Activated T-helper 1 cell treated with anti-CD3 and anti-CD28 coated beads, Interleukin-12 subunit alpha, Interleukin-12 subunit beta, Interleukin-2, Interleukin-4 antibody, amounts not matched to agents 30 ng/mL and 10 ng/mL and 1 ng/mL, durations not matched to agents 14 hours and 24 hours and 36 hours (primary cell): Measurements from ENCODE around the gene FAHD1. TPM values are rescaled to one million over a fixed set of nuclear protein-coding genes. Genes with fewer than 3 reads are reported as not detected.

ENCODE experiments used
- DNase-seq: peaks from one replicate; pipeline ENCODE4 v3.0.0; 2021; ENCODE audit warnings: low spot score
- H3K27ac Mint-ChIP-seq: one replicate; pipeline ENCODE4 v1.8.0; 2021; ENCODE audit warnings: mild to moderate bottlenecking, mixed read lengths
- H3K27me3 Mint-ChIP-seq: one replicate; pipeline ENCODE4 v1.8.0; 2022; ENCODE audit warnings: mild to moderate bottlenecking, moderate library complexity, mixed read lengths; ENCODE audit not compliant: insufficient read depth
- H3K36me3 Mint-ChIP-seq: one replicate; pipeline ENCODE4 v1.8.0; 2021; ENCODE audit warnings: low read depth, mixed read lengths
- H3K4me1 Mint-ChIP-seq: one replicate; pipeline ENCODE4 v1.8.0; 2021; ENCODE audit warnings: low read depth, mixed read lengths
- H3K4me3 Mint-ChIP-seq: one replicate; pipeline ENCODE4 v1.8.0; 2021; ENCODE audit warnings: mild to moderate bottlenecking, moderate library complexity, mixed read lengths
- H3K9me3 Mint-ChIP-seq: one replicate; pipeline ENCODE4 v1.8.0; 2021; ENCODE audit warnings: mixed read lengths
- intact Hi-C: fragments of 100-400 bp; cut with micrococcal nuclease; formaldehyde crosslinking; loops from one replicate; pipeline ENCODE4 v1.15.1; 2024
- total RNA-seq: library from RNA; stranded (reverse); gene quantifications from 2 replicates; pipeline ENCODE4 v1.2.3, GENCODE V29; 2022

Gene FAHD1
- total RNA-seq, 1 donor from 2014 or later, result 19.4 TPM

DNA sequence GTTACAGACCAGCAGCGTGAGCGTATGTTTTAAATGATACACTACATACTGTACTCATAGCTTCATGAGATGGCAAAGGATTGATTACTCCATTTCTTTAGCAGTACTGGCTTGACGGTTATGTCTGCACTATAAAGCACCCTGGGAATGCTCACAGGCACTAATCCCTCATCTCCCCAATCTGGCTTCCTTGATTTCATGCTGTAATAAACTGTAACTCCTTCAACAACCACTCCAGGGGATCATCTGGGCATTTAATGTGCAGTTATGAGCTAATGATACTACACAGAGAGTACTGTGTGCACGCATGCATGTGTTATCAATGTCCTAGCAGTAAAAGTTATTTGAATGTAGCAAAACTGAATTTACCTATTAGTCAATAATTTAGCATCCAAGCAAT, 24.8 kb downstream of the FAHD1 start:
- Mint-ChIP-seq H3K27me3 (peaks cover 3% of the 10 kb centered on the region), H3K36me3 (no peaks in the 10 kb centered on the region), H3K4me3 (no peak overlapping the region), H3K27ac (no peak overlapping the region), H3K4me1 (peaks cover 14% of the 10 kb centered on the region), H3K9me3 (no peaks in the 10 kb centered on the region)
- DNase-seq, result no peak
- intact Hi-C loops, result no loop called here

DNA sequence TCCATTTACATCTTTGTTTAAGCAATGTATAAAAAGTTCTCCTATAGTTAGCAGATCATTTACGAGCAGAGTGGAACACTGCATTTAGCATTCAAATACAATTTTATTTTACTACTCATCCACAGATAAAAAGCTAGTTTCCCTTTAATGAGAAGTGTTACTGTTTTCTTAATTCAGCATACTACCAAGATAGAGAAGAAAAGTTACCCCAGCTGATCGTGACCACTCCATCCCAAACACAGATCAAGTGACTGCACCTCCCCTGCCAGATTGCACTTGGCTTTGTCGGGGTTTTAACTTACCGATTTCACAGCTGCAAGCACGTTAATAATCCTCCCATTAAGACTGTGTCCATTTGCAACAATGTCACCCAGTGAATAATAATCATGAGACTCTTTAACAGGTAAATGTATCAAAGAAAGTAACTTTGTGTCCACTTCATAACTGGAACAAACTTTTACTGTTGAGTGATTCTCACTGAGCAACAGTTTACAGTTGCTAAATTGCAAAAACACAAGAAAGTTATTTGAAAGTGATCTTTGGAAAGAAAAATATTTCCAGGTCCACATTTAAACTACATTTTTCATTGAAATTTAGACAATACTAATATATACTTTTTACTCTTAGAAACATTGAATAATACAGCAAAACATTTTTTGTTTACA, 30.6 kb downstream of the FAHD1 start:
- Mint-ChIP-seq H3K27ac (no peak overlapping the region), H3K4me1 (peaks cover 20% of the 10 kb centered on the region), H3K36me3 (no peaks in the 10 kb centered on the region), H3K4me3 (no peak overlapping the region), H3K9me3 (no peaks in the 10 kb centered on the region), H3K27me3 (peaks cover 34% of the 10 kb centered on the region)
- intact Hi-C loops, result no loop called here
- DNase-seq, result no peak

DNA sequence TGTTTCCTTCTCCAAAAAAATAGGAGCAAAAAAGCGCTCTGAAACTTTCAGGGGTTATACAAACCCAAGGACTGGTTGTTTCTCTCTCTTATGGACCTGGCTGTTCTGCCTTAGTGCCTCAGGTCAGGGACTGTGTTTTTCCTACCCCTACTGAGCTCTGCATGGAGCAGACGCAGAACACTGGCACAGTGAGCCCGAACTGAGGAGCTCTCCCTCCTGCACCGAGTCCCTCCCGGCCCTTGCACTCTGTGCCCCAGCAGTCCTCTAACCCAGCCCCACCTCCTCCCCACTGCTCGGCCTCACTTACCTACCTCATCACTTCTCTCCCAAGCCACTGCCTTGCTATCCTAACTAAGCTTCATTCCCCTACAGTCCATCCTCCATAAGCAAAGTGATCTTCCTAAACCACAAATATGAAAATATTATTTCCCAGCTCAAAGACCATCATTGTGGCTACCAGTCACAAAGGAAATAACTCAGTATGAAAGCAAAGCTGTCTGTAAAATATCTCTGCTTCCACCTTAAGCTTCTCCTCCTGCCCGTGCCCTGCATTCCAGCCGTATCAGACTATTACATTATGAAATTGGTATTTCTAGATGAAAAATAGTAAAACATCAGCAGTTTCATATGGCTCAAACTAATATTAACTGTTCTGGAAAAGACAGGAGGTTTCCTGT, 31.3 kb downstream of the FAHD1 start:
- peaks cover 34% of the 10 kb centered on the region for H3K27me3 Mint-ChIP-seq
- no peak overlapping the region for H3K4me3 Mint-ChIP-seq
- no peaks in the 10 kb centered on the region for H3K36me3 Mint-ChIP-seq
- H3K27ac Mint-ChIP-seq, result no peak overlapping the region
- intact Hi-C loops, result no loop called here
- no peak for DNase-seq
- peaks cover 20% of the 10 kb centered on the region for H3K4me1 Mint-ChIP-seq
- H3K9me3 Mint-ChIP-seq, result no peaks in the 10 kb centered on the region

DNA sequence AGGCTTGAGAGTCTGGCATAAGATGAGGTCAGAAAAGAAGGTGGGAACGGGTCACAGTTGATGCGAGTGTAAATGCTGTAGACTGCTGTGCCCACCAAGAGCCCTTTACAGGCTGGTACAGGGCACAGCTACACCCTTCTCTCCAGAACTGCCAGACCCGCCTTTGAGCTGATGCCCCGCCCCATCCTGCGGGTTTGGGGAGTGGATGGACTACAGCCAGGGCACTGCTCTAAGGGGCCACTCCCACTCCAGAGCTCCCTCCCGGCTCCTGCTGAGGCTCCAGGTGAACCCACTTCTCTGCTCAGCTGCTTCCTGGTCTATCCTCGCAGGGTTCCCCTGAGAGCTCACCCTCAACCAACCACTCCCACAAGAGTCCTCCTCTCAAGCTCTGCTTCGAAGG, 32.6 kb downstream of the FAHD1 start:
- no peak overlapping the region for H3K4me3 Mint-ChIP-seq
- intact Hi-C loops, result loop anchor here (2.0 to 5.0 kb wide), 2 partner anchors 77 to 283 kb away; partner anchors contain the start of genes NUBP2 and SPSB3
- DNase-seq, result no peak
- H3K9me3 Mint-ChIP-seq, result no peaks in the 10 kb centered on the region
- no peaks in the 10 kb centered on the region for H3K36me3 Mint-ChIP-seq
- H3K27ac Mint-ChIP-seq, result no peak overlapping the region
- peaks cover 39% of the 10 kb centered on the region for H3K27me3 Mint-ChIP-seq
- peaks cover 20% of the 10 kb centered on the region for H3K4me1 Mint-ChIP-seq

DNA sequence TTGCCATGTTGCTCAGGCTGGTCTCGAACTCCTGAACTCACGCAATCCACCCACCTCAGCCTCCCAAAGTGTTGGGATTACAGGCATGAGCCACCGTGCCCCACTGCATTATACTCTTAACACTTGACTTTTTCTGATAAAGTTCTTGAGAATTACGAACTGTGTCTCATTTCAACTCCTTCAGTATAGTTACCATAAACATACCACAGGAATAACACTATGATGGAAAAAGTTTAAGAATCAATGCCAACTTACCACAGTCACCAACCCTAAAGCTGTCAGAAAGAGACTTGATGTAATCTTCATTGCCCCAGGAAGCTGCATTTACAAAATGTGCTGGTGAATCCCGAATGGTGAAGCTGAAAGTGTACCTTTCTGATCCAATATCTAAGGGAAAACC, 34.7 kb downstream of the FAHD1 start:
- intact Hi-C loops, result loop anchor here (2.0 to 5.0 kb wide), 2 partner anchors 79 to 281 kb away; partner anchors contain the start of genes NUBP2 and SPSB3
- Mint-ChIP-seq H3K27ac (no peak overlapping the region), H3K27me3 (peaks cover 53% of the 10 kb centered on the region)

DNA sequence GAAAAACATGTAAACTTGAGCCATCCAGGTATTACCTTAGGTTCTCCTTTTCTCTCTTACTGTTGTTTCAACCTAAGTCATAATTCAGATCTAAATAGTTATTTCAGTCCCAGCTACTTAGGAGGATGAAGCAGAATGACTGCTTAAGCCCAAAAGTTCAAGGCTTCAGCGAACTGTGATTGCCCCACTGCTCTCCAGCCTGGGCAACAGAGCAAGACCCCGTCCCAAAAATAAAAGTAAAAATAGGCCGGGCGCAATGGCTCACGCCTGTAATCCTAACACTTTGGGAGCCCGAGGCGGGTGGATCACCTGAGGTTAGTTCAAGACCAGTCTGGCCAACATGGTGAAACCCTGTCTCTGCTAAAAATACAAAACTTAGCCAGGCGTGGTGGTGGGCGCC, 35.4 kb downstream of the FAHD1 start:
- intact Hi-C loops, result loop anchor here (5.0 kb wide), 1 partner anchor 280 kb away; no protein-coding TSS in a partner anchor
- Mint-ChIP-seq H3K27me3 (peaks cover 50% of the 10 kb centered on the region), H3K9me3 (no peaks in the 10 kb centered on the region), H3K4me1 (peaks cover 2% of the 10 kb centered on the region), H3K4me3 (no peak overlapping the region), H3K27ac (no peak overlapping the region), H3K36me3 (no peaks in the 10 kb centered on the region)
- DNase-seq, result no peak

More for the DNA sequence above, 34.7 kb downstream of the FAHD1 start:
- DNase-seq, result no peak
- Mint-ChIP-seq H3K4me3 (no peak overlapping the region), H3K9me3 (no peaks in the 10 kb centered on the region), H3K4me1 (peaks cover 6% of the 10 kb centered on the region), H3K36me3 (no peaks in the 10 kb centered on the region)

DNA sequence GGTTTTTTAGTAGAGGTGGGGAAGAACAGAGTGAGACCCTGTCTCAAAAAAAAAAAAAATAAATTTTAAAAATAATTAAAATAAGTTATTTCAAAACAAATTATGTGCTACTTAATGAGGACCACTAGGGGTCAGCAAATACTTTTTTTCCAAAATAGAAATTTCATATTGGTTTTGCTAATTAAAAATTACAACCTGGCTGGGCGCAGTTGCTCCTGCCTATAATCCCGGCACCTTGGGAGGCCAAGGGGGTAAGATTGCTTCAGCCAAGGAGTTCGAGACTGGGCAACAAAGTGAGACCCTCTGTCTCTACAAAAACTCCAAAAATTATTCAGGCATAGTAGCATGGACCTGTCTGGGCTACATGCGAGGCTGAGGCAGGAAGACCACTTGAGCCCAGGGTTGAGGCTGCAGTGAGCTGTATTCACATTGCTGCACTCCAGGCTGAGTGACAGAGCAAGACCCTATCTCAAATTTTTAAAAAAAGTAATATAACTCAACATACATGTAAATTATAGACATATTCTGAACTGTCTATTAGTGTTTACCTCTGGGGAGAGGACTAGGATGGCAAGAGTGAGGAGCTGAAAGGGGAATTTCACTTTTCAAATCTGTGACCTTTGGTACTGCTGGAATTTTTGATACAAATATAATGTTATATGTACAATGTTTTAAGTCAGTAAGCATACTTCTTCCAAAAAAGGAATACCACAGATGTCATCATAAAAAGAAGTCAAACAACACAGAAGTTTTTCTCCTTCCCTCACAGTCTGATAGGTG, 36.9 kb downstream of the FAHD1 start:
- DNase-seq, result no peak
- peaks cover 37% of the 10 kb centered on the region for H3K27me3 Mint-ChIP-seq
- no peaks in the 10 kb centered on the region for H3K9me3 Mint-ChIP-seq
- intact Hi-C loops, result loop anchor here (1.0 to 5.0 kb wide), 2 partner anchors 65 to 278 kb away; no protein-coding TSS in a partner anchor
- no peak overlapping the region for H3K27ac Mint-ChIP-seq
- H3K4me1 Mint-ChIP-seq, result no peaks in the 10 kb centered on the region
- no peak overlapping the region for H3K4me3 Mint-ChIP-seq
- H3K36me3 Mint-ChIP-seq, result no peaks in the 10 kb centered on the region

DNA sequence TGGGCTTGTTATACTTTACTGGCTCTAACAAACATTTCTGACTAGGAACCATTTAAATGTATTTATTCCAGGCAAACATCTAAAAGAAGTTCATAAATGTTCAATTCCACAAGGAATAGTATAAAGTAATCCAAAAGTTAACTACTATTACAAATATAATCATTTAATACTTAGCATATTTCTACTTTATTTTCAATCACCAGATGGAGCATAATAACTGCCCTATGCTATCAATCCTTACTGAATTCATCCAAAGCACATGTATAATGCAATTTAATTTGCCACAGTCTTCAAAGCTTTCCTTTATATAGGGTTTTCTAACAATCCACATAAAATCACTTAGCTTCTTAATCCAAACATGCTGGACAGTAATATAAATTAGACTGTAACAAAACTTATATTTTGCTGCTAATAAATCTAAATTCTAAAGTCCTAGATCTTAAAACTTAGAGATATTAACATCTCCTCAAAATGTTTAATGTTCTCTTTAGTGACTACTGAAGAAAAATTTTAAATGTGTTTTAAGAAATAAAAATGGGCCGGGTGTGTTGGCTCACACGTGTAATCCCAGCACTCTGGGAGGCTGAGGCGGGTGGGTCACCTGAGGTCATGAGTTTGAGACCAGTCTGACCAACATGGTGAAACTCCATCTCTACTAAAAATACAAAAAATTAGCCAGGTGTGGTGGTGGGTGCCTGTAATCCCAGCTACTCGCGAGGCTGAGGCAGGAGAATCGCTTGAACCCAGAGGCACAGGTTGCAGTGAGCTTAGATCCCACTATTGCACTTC, 39.1 kb downstream of the FAHD1 start:
- DNase-seq, result no peak
- no peak overlapping the region for H3K27ac Mint-ChIP-seq
- H3K27me3 Mint-ChIP-seq, result peaks cover 20% of the 10 kb centered on the region
- no peaks in the 10 kb centered on the region for H3K4me1 Mint-ChIP-seq
- H3K4me3 Mint-ChIP-seq, result no peak overlapping the region
- no peaks in the 10 kb centered on the region for H3K9me3 Mint-ChIP-seq
- intact Hi-C loops, result no loop called here
- no peaks in the 10 kb centered on the region for H3K36me3 Mint-ChIP-seq

DNA sequence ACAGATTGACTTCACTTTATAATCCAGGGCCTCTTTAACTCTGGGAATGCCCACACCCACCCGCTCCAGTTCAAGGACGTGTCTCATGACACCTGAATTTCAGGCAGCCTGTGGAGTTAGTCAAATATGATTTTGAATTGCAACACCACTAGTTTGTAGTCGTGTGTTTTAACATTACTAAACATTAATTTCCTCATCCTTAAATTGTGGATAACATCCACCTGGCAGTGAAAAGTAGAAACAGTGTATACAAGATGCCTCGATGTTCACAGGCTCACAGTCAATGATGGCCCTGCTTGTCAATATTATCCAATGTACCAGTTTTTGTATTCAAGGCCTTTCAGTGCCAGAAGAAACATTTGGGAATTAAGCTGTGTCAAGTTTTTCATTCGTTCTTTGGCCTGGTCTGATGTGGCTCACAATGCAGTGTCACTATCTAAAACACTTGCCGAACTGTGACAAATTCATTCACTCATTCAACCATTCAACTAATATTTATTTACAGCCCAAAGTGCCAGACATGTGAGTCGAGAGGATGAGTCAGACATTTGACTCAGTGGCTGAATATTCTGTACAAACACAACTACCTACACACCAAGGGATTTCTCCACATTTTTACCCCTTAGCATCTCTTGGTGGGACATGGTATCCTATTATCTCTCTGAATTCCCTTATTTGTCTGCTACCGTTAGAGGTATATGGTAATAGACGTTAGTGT, 43.5 kb downstream of the FAHD1 start:
- Mint-ChIP-seq H3K4me3 (no peak overlapping the region), H3K4me1 (no peaks in the 10 kb centered on the region), H3K36me3 (no peaks in the 10 kb centered on the region), H3K9me3 (no peaks in the 10 kb centered on the region), H3K27ac (no peak overlapping the region), H3K27me3 (peaks cover 21% of the 10 kb centered on the region)
- no peak for DNase-seq
- intact Hi-C loops, result no loop called here

DNA sequence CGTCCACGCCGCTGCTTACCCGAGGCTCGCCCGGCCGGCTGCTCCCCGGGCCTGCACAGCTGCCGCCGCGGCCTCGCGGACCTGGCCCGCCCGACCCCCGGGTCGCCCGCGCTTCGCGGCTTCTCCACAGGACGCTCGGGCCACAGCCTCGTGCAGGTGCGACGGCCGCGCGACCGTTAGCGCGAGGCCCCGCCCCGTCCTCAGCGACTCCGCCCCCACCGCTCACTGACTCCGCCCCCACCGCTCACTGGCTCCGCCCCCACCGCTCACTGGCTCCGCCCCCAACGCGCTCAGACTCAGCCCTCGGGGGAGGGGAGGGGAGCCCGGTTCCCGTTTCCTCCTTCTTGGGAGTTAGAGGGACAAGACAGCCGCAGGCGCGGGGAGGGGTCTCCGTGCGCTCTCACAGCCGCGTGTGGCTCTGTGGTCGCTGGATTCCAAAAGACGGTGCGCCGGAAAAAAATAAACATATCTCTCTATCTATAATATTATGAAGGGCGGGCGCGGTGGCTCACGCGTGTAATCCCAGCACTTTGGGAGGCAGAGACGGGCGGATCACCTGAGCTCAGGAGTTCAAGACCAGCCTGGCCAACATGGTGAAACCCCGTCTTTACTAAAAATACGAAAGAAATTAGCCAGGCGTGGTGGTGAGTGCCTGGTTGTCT, 45.1 kb downstream of the FAHD1 start, which contains the start of gene MEIOB:
MEIOB (minus strand) TSS at position 191 of the 662 bp plus-strand sequence. CDS start 3,989 bp downstream, outside the sequence.
- Mint-ChIP-seq H3K9me3 (no peaks in the 10 kb centered on the region), H3K27me3 (peaks cover 15% of the 10 kb centered on the region), H3K27ac (no peak within 1 kb of the TSS), H3K4me3 (peak within 1 kb of the TSS; percentile 52), H3K36me3 (no peaks in the 10 kb centered on the region), H3K4me1 (no peaks in the 10 kb centered on the region)
- DNase-seq, result peak; percentile 26
- intact Hi-C loops, result no loop called here

DNA sequence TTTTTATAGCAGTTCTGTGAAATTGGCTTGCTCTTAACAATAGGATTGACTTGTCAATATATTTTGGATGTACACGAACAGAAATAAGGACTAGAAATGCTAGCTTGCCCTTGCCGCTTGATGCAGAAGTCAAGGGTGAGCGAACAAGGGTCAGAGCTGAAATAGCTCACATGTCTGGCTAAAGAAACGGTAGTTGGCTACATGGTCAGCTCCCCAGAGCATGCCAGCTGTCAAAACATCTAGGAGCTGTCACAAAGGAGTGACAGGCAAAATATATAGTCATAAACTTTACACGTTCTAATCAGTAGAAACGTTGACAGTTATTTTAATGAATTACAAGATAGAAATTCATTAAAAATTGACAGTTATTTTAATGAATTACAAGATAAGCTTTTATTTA, 47.8 kb downstream of the FAHD1 start:
- Mint-ChIP-seq H3K27ac (no peak overlapping the region), H3K9me3 (no peaks in the 10 kb centered on the region), H3K4me1 (no peaks in the 10 kb centered on the region), H3K36me3 (no peaks in the 10 kb centered on the region), H3K4me3 (no peak overlapping the region), H3K27me3 (peaks cover 18% of the 10 kb centered on the region)
- intact Hi-C loops, result no loop called here
- DNase-seq, result no peak
